Neuronal stem cell (in vitro differentiated cells): ENCODE measurements around the gene AFF3.

Source experiments
- DNase-seq: peaks from one replicate; pipeline ENCODE4 v3.0.0-alpha.2; 2013; ENCODE audit warnings: low spot score
- H2AFZ ChIP-seq: one replicate; pipeline ENCODE4 v1.6.1; 2013; ENCODE audit warnings: mild to moderate bottlenecking, low read length, inconsistent platforms
- H2AK5ac ChIP-seq: 2 replicates; pipeline ENCODE4 v1.6.1; 2013; ENCODE audit warnings: low read depth, mild to moderate bottlenecking, inconsistent platforms, low read length, moderate library complexity, mixed read lengths
- H2BK120ac ChIP-seq: 2 replicates; pipeline ENCODE4 v1.6.1; 2013; ENCODE audit warnings: low read depth, mild to moderate bottlenecking, inconsistent platforms, low read length, moderate library complexity, mixed read lengths
- H2BK12ac ChIP-seq: one replicate; pipeline ENCODE4 v1.6.1; 2013; ENCODE audit warnings: low read length, inconsistent platforms
- H2BK15ac ChIP-seq: 2 replicates; pipeline ENCODE4 v1.6.1; 2013; ENCODE audit warnings: mild to moderate bottlenecking, low read length, inconsistent platforms, mixed read lengths
- H2BK5ac ChIP-seq: one replicate; pipeline ENCODE4 v1.6.1; 2013; ENCODE audit warnings: inconsistent platforms, mild to moderate bottlenecking, low read length, moderate library complexity
- H3K14ac ChIP-seq: one replicate; pipeline ENCODE4 v1.6.1; 2013; ENCODE audit warnings: low read length, inconsistent platforms
- H3K18ac ChIP-seq: 2 replicates; pipeline ENCODE4 v1.6.1; 2013; ENCODE audit warnings: low read length, inconsistent platforms
- H3K23ac ChIP-seq: 2 replicates; pipeline ENCODE4 v1.6.1; 2013; ENCODE audit warnings: low read depth, mild to moderate bottlenecking, mixed read lengths, low read length, inconsistent platforms; ENCODE audit not compliant: poor library complexity
- H3K27ac ChIP-seq: replicated peaks from 3 replicates; pipeline ENCODE4 v1.5.1; 2013; ENCODE audit warnings: low read length, inconsistent platforms
- H3K27me3 ChIP-seq, 3 experiments: 2 replicates each; pipeline ENCODE4 v1.6.1; 2013; ENCODE audit warnings: low read length in 3 of 3, mild to moderate bottlenecking in 2 of 3, inconsistent platforms in 1 of 3, low read depth in 1 of 3, mixed read lengths in 1 of 3, moderate library complexity in 1 of 3; ENCODE audit not compliant: control insufficient read depth in 3 of 3, insufficient read depth in 3 of 3
- H3K36me3 ChIP-seq, 2 donors: replicated peaks in 1 of 2; 2 replicates each; pipeline ENCODE4 v1.6.1; 2013; ENCODE audit warnings: low read length in 2 of 2; ENCODE audit not compliant: control insufficient read depth in 2 of 2, insufficient read depth in 2 of 2
- H3K4ac ChIP-seq: 2 replicates; pipeline ENCODE4 v1.6.1; 2013; ENCODE audit warnings: inconsistent platforms, mild to moderate bottlenecking, low read length, moderate library complexity
- H3K4me1 ChIP-seq, 2 donors: 1 replicate in 1 of 2; 2 replicates in 1 of 2; pipeline ENCODE4 v1.6.1; 2013; ENCODE audit warnings: low read length in 2 of 2, low read depth in 1 of 2; ENCODE audit not compliant: control insufficient read depth in 2 of 2, insufficient read depth in 1 of 2
- H3K4me2 ChIP-seq: one replicate; pipeline ENCODE4 v1.6.1; 2013; ENCODE audit warnings: mild to moderate bottlenecking, low read length, inconsistent platforms; ENCODE audit not compliant: insufficient read depth, poor library complexity, severe bottlenecking
- H3K4me3 ChIP-seq, 2 donors: 2 replicates each; pipeline ENCODE4 v1.5.1; 2013; ENCODE audit warnings: low read length in 2 of 2, mild to moderate bottlenecking in 2 of 2, inconsistent platforms in 1 of 2, moderate library complexity in 1 of 2
- H3K79me1 ChIP-seq: one replicate; pipeline ENCODE4 v1.6.1; 2013; ENCODE audit warnings: low read depth, mild to moderate bottlenecking, inconsistent platforms, low read length, moderate library complexity
- H3K9ac ChIP-seq: one replicate; pipeline ENCODE4 v1.6.1; 2013; ENCODE audit warnings: mild to moderate bottlenecking, low read depth, low read length, inconsistent platforms; ENCODE audit not compliant: poor library complexity
- H3K9me3 ChIP-seq, 2 donors: replicated peaks in 1 of 2; 2 replicates each; pipeline versions ENCODE3 to v1.6.1; 2013; ENCODE audit warnings: low read length in 2 of 2, mild to moderate bottlenecking in 2 of 2, inconsistent platforms in 1 of 2, low read depth in 1 of 2, mixed read lengths in 1 of 2, moderate library complexity in 1 of 2; ENCODE audit not compliant: control insufficient read depth in 2 of 2, insufficient read depth in 1 of 2
- H4K8ac ChIP-seq: one replicate; pipeline ENCODE4 v1.6.1; 2013; ENCODE audit warnings: low read depth, mild to moderate bottlenecking, inconsistent platforms, low read length, moderate library complexity
- H4K91ac ChIP-seq: one replicate; pipeline ENCODE4 v1.6.1; 2013; ENCODE audit warnings: low read length, low read depth, mild to moderate bottlenecking, inconsistent platforms; ENCODE audit not compliant: poor library complexity
- WGBS, 2 donors: extraction: QIAGEN DNeasy Blood & Tissue Kit; methylation state at CpG; one replicate each; pipeline ENCODE4 v1.1.7; 2013; ENCODE audit warnings: missing lambda C conversion rate in 2 of 2, mixed read lengths in 1 of 2; ENCODE audit not compliant: insufficient read length in 2 of 2, insufficient replicate concordance in 1 of 2; ENCODE audit errors: extremely low coverage in 2 of 2; 5-methylcytosine and 5-hydroxymethylcytosine counted together

AFF3 gene

DNA sequence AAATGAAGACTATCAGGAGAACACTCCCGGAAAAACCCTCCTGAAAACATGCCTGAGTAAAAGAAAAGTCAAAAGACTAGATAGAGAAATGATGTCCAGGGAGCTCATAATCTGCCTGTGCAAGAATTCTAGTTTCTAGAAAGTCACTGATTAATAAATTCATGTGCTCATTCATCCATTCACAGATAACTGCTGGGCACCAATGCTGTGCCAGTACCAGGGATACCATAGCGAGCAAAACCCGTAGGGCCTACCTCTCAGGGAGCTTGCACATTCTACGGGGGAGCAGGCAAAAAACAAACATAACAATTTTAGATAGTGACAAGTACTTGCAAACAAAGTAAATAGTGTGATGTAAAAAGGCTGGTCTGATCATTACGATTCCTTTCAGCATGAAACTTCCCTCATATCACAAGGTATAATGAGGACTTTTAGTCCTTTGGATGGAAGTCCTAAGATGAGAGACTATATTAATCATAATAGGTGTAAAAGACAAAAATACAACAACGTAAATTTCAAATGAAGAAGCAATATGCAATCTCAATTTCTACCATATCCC, 289.9 kb downstream of the AFF3 start:
- Histone ChIP-seq H3K4ac (no peak overlapping the region), H3K9ac (no peak overlapping the region), H4K91ac (no peak overlapping the region), H2BK5ac (no peak overlapping the region), H3K79me1 (no peaks in the 10 kb centered on the region), H3K9me3 (no peaks in the 10 kb centered on the region), H3K18ac (no peak overlapping the region), H3K36me3 (no peaks in the 10 kb centered on the region), H2BK15ac (no peak overlapping the region), H2AFZ (no peak overlapping the region), H3K4me3 (no peak overlapping the region), H4K8ac (no peak overlapping the region), H2BK12ac (no peak overlapping the region), H3K23ac (no peak overlapping the region), H3K4me1 (no peaks in the 10 kb centered on the region), H2BK120ac (no peak overlapping the region), H3K14ac (no peak overlapping the region), H3K27ac (no peak overlapping the region), H3K27me3 (no peaks in the 10 kb centered on the region), H2AK5ac (no peak overlapping the region), H3K4me2 (no peak overlapping the region)
- no peak for DNase-seq
- WGBS, 2 donors, result no CpG with 5 or more reads among the region's 6 CpGs

DNA sequence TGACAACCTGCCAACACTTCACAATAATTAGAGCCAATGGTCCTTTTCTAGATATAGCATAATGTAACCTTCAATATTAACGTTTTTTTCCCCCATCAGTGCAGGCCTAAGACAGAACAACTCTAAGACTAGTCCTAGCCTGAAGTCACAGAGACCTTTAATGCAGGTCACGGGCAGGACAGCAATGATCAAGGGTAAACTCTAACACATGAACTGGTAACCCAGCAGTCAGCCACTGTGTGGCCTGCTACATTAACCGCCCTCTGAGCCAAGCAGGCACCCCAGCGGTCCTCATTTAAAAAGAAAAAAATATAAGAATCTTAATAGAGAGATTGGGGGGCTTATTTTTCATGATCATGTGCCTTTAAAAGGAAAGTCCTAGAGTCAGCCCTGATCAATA, 290.6 kb downstream of the AFF3 start:
- H4K91ac ChIP-seq, result no peak overlapping the region
- H3K4me1 ChIP-seq, result no peaks in the 10 kb centered on the region
- WGBS, 2 donors, result no CpG with 5 or more reads among the region's 4 CpGs
- no peak overlapping the region for H3K18ac ChIP-seq
- H2BK15ac ChIP-seq, result no peak overlapping the region
- DNase-seq, result no peak
- H3K4me3 ChIP-seq, result no peak overlapping the region
- H2AFZ ChIP-seq, result no peak overlapping the region
- H3K27me3 ChIP-seq, result no peaks in the 10 kb centered on the region
- H3K27ac ChIP-seq, result no peak overlapping the region
- no peak overlapping the region for H2AK5ac ChIP-seq
- H3K14ac ChIP-seq, result no peak overlapping the region
- H2BK12ac ChIP-seq, result no peak overlapping the region
- no peaks in the 10 kb centered on the region for H3K36me3 ChIP-seq
- no peak overlapping the region for H4K8ac ChIP-seq
- H3K23ac ChIP-seq, result no peak overlapping the region
- H3K4ac ChIP-seq, result no peak overlapping the region
- no peak overlapping the region for H3K9ac ChIP-seq
- no peaks in the 10 kb centered on the region for H3K79me1 ChIP-seq
- no peak overlapping the region for H3K4me2 ChIP-seq
- H2BK120ac ChIP-seq, result no peak overlapping the region
- H2BK5ac ChIP-seq, result no peak overlapping the region
- H3K9me3 ChIP-seq, result no peaks in the 10 kb centered on the region

DNA sequence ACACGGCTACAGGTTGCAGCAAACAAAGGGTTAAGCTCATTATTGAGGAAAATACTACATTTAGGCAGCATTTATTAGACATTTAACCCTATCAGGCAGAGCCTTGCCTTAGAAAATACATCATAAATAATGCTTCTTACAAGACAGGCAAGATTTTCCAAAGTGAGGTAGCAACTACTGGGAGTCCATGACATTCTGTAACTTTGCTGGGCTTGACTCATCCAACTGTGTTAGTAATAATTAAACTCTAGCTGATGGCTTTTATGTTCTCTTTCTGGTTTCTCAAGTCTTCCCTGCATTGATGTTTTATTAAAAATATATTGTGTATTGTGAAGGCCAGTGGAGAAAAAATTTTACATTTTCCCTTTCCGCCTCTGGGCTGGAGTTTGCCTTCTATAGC, 291.3 kb downstream of the AFF3 start:
- Histone ChIP-seq H3K9ac (no peak overlapping the region), H3K27ac (no peak overlapping the region), H4K8ac (no peak overlapping the region), H3K4me2 (no peak overlapping the region), H3K14ac (no peak overlapping the region), H3K4me3 (no peak overlapping the region), H2BK120ac (no peak overlapping the region), H3K36me3 (no peaks in the 10 kb centered on the region), H3K79me1 (no peaks in the 10 kb centered on the region), H3K4ac (no peak overlapping the region), H3K4me1 (no peaks in the 10 kb centered on the region), H2BK12ac (no peak overlapping the region), H2BK5ac (no peak overlapping the region), H2BK15ac (no peak overlapping the region), H3K18ac (no peak overlapping the region), H2AFZ (no peak overlapping the region), H2AK5ac (no peak overlapping the region), H3K9me3 (no peaks in the 10 kb centered on the region), H3K27me3 (no peaks in the 10 kb centered on the region), H3K23ac (no peak overlapping the region), H4K91ac (no peak overlapping the region)
- no peak for DNase-seq
- WGBS, 2 donors, result no CpG with 5 or more reads among the region's 2 CpGs

DNA sequence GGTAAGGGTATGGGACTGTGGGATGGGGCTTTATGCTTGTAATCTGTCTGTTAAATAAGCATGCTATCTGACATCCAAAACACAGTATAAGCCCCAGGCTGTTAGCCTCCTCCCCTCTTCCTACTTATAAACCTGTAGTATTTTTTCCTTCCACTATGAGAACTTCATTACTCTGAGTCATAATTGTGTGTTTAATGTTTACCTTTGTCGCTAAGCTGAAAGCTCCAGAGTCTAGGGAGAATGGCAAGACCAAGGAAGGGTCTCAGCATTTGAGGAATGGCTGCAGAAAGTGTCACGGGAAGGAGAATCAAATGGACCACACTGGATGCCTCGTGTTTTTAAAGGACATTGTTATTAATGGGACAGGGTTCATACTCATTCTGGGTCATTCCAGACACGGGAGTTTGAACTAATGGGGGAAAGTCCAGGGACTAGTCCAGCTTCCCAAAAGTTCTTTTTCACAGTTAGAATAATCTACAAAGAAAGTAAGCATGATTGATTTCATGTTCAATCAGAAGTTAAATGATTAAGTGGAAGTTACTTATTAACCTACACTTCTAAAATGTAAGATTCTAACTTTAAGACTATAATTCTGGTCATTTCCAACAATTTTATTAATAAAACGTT, 292.2 kb downstream of the AFF3 start:
- Histone ChIP-seq H2AK5ac (no peak overlapping the region), H4K8ac (no peak overlapping the region), H3K23ac (no peak overlapping the region), H3K4me2 (no peak overlapping the region), H2BK12ac (no peak overlapping the region), H2BK15ac (no peak overlapping the region), H3K4ac (no peak overlapping the region), H3K9me3 (no peaks in the 10 kb centered on the region), H3K9ac (no peak overlapping the region), H2AFZ (no peak overlapping the region), H4K91ac (no peak overlapping the region), H3K79me1 (no peaks in the 10 kb centered on the region), H3K4me1 (no peaks in the 10 kb centered on the region), H3K4me3 (no peak overlapping the region), H2BK120ac (no peak overlapping the region), H3K27ac (no peak overlapping the region), H2BK5ac (no peak overlapping the region), H3K18ac (no peak overlapping the region), H3K36me3 (no peaks in the 10 kb centered on the region), H3K27me3 (no peaks in the 10 kb centered on the region), H3K14ac (no peak overlapping the region)
- WGBS, 2 donors, result no CpG with 5 or more reads among the region's 5 CpGs
- no peak for DNase-seq
